Adrenal gland (tissue), 12 donors: ENCODE results near the gene DHH. TPM values are rescaled to one million over a fixed set of nuclear protein-coding genes. Genes with fewer than 3 reads are reported as not detected.

ENCODE experiments used
- DNase-seq, 7 donors: peaks; one replicate each; pipeline ENCODE4 v3.0.0-alpha.2; 2019 to 2020
- H3K27ac ChIP-seq, 5 donors: fragments of 200-600 bp; sonication (generic) in 4 of 5; 1 replicate in 3 of 5; 2 replicates in 2 of 5; pipeline versions ENCODE4 v1.5.1 to v1.8.0; 2016 to 2020; ENCODE audit warnings: mild to moderate bottlenecking in 1 of 5
- H3K27me3 ChIP-seq: fragments of 200-600 bp; 2 replicates; pipeline ENCODE4 v1.8.0; 2021
- H3K36me3 ChIP-seq, 2 donors: fragments of 200-600 bp; replicated peaks in 1 of 2; 1 replicate in 1 of 2; 2 replicates in 1 of 2; pipeline versions ENCODE4 v1.5.1 to v1.8.0; 2018 to 2022
- H3K4me1 ChIP-seq, 2 donors: fragments of 200-600 bp; replicated peaks in 1 of 2; 1 replicate in 1 of 2; 2 replicates in 1 of 2; pipeline versions ENCODE4 v1.5.1 to v1.8.0; 2018 to 2021
- H3K4me3 ChIP-seq, 4 donors: fragments of 200-600 bp; sonication (generic) in 3 of 4; one replicate each; pipeline ENCODE4 v1.5.1; 2016 to 2018
- H3K9me3 ChIP-seq, 3 donors: fragments of 200-600 bp; sonication (generic) in 1 of 3; replicated peaks in 1 of 3; 1 replicate in 2 of 3; 2 replicates in 1 of 3; pipeline versions ENCODE4 v1.5.1 to v1.8.0; 2016 to 2021
- CTCF ChIP-seq, 6 experiments: fragments of 450-650 bp in 4 of 6; fragments of 200-600 bp in 2 of 6; sonication (generic) in 1 of 6; IDR thresholded peaks; 1 replicate in 5 of 6; 2 replicates in 1 of 6; pipeline versions ENCODE4 v1.5.1 to v1.8.0; 2016 to 2021; ENCODE audit warnings: antibody characterized with exemption in 6 of 6, mild to moderate bottlenecking in 2 of 6, moderate library complexity in 1 of 6
- POLR2A ChIP-seq, 2 donors: fragments of 450-650 bp; IDR thresholded peaks; one replicate each; pipeline ENCODE4 v1.6.1; 2017; ENCODE audit warnings: antibody characterized with exemption in 2 of 2, mild to moderate bottlenecking in 2 of 2, moderate library complexity in 1 of 2
- WGBS, 4 donors: extraction: QIAGEN DNeasy Blood & Tissue Kit in 2 of 4; methylation state at CpG; one replicate each; pipeline versions ENCODE4 v1.1.5 to v1.1.7; 2013 to 2017; 5-methylcytosine and 5-hydroxymethylcytosine counted together
- intact Hi-C, 2 donors: fragments of 100-400 bp; cut with DNase I; formaldehyde crosslinking; loops; one replicate each; pipeline versions ENCODE4 v1.14.1 to v1.15.0; 2022 to 2023
- polyA plus RNA-seq, 3 donors: library from polyadenylated mRNA; stranded (reverse); fragments of 200-250 nt in 2 of 3; fragments of 350-450 nt in 1 of 3; fragmentation: Illumina TruSeq in 1 of 3; extraction: RNeasy Lipid Tissue Mini Kit (QIAGEN cat#74804) in 1 of 3; gene quantifications; one replicate each; pipeline ENCODE4 v1.2.3, GENCODE V29; 2013 to 2014
- total RNA-seq, 9 donors: library from RNA; depleted of rRNA in 4 of 9; stranded (reverse); fragments of >200 nt in 4 of 9; fragments of 120-200 nt in 1 of 9; fragmentation: NEBNext Ultra II Directional in 1 of 9; extraction: Animal tissue kit (Norgen Biotek cat#: 25700) in 1 of 9; gene quantifications; one replicate each; pipeline versions ENCODE4 v1.1.0 to v1.2.4, GENCODE V29; 2013 to 2023
- donor health status: healthy with polysubstance abuse.
- donor health status: Bipolar disorder and iron deficiency.
- donor health status: DM: yes; HTN: yes; CAD: no.
- donor health status: DM: no; HTN: no; CAD: no.
- donor health status: DM: no; HTN: no; CAD: no.
- donor health status: DM: yes; HTN: yes; CAD: no.

Gene DHH
- total and polyA plus RNA-seq, 12 donors, result 0.13 to 5.9 (median 0.50) TPM

GRCh38 chr12:49040364-49040855, 54.2 kb downstream of the DHH start:
- TF ChIP-seq POLR2A (IDR thresholded peaks at IDR 0.05), result no peak
- TF ChIP-seq CTCF (IDR thresholded peaks at IDR 0.05), result no peak
- H3K27me3 ChIP-seq, result no peaks in the 10 kb centered on the region
- intact Hi-C loops, result no loop called here
- no peaks in the 10 kb centered on the region for H3K9me3 ChIP-seq
- WGBS, 4 donors, result 87 to 92% (median 91%) methylated on average over 13 to 14 of the region's 14 CpGs
- H3K36me3 ChIP-seq, result peaks cover 0 to 94% of the 10 kb centered on the region in 2 donors
- no peak overlapping the region for H3K4me3 ChIP-seq
- no peak for DNase-seq
- no peaks in the 10 kb centered on the region for H3K4me1 ChIP-seq
- no peak overlapping the region for H3K27ac ChIP-seq

- Histone ChIP-seq H3K4me3 (no peak overlapping the region), H3K9me3 (no peaks in the 10 kb centered on the region), H3K36me3 (peaks cover 0 to 96% of the 10 kb centered on the region in 2 donors), H3K4me1 (no peaks in the 10 kb centered on the region), H3K27ac (no peak overlapping the region), H3K27me3 (no peaks in the 10 kb centered on the region)
- TF ChIP-seq CTCF (IDR thresholded peaks at IDR 0.05), result no peak
- no peak for TF ChIP-seq POLR2A (IDR thresholded peaks at IDR 0.05)
- WGBS, 4 donors, result 90 to 95% (median 93%) methylated on average over 21 to 30 of the region's 30 CpGs
- intact Hi-C loops, result no loop called here
- no peak for DNase-seq
These were observed 54.9 kb downstream of the DHH start for GRCh38 chr12:49039421-49040363.

- H3K36me3 ChIP-seq, result peaks cover 0 to 96% of the 10 kb centered on the region in 2 donors
- no peaks in the 10 kb centered on the region for H3K27me3 ChIP-seq
- no peak overlapping the region for H3K4me3 ChIP-seq
- DNase-seq, result no peak
- intact Hi-C loops, result no loop called here
- no peaks in the 10 kb centered on the region for H3K4me1 ChIP-seq
- TF ChIP-seq CTCF (IDR thresholded peaks at IDR 0.05), result no peak
- H3K27ac ChIP-seq, result no peak overlapping the region
- WGBS, 4 donors, result 90 to 93% (median 92%) methylated on average over 13 to 20 of the region's 20 CpGs
- no peaks in the 10 kb centered on the region for H3K9me3 ChIP-seq
These were observed 56.2 kb downstream of the DHH start for GRCh38 chr12:49038291-49038955.

GRCh38 chr12:49037947-49038237, 56.7 kb downstream of the DHH start:
- no peak for DNase-seq
- intact Hi-C loops, result no loop called here
- H3K36me3 ChIP-seq, result peaks cover 0 to 96% of the 10 kb centered on the region in 2 donors
- H3K27me3 ChIP-seq, result no peaks in the 10 kb centered on the region
- WGBS, 4 donors, result 82 to 92% (median 91%) methylated on average over 4 to 7 of the region's 7 CpGs
- H3K27ac ChIP-seq, result no peak overlapping the region
- H3K4me1 ChIP-seq, result no peaks in the 10 kb centered on the region
- H3K9me3 ChIP-seq, result no peaks in the 10 kb centered on the region
- TF ChIP-seq CTCF (IDR thresholded peaks at IDR 0.05) (no peak), POLR2A (IDR thresholded peaks at IDR 0.05) (no peak)
- no peak overlapping the region for H3K4me3 ChIP-seq
